K562 (cell line): ENCODE data around the gene KCNF1.

ENCODE experiments used
- TEAD4 ChIP-seq, 2 experiments: sonication (generic) in 1 of 2; formaldehyde crosslinking in 1 of 2; IDR thresholded peaks; 2 replicates each; pipeline versions ENCODE4 v1.6.1 to v1.8.0; 2012 to 2022; ENCODE audit warnings: borderline replicate concordance in 1 of 2, inconsistent platforms in 1 of 2, low read length in 1 of 2, mild to moderate bottlenecking in 1 of 2, missing genetic modification reagents in 1 of 2
- ZNF140 ChIP-seq: fragments of 250-450 bp; sonication (Bioruptor Pico); IDR thresholded peaks from 2 replicates; pipeline ENCODE4 v1.8.0; 2021; ENCODE audit warnings: moderate library complexity, mild to moderate bottlenecking, inconsistent platforms
- ZNF24 ChIP-seq: fragments of 450-650 bp; IDR thresholded peaks from 2 replicates; pipeline ENCODE4 v1.6.1; 2016
- TF ChIP-seq, protein P1 (sequence below): fragments of 250-450 bp; sonication (Bioruptor Pico); IDR thresholded peaks from 2 replicates; pipeline ENCODE4 v1.4.0; 2020
- TF ChIP-seq, protein P2 (sequence below), 3 experiments: IDR thresholded peaks in 2 of 3; conservative IDR thresholded peaks in 1 of 3; 2 replicates each; pipeline ENCODE4 v1.5.1; 2011 to 2012; ENCODE audit warnings: low read length in 3 of 3, mild to moderate bottlenecking in 3 of 3, control low read depth in 2 of 3, improper control_type of control experiment in 1 of 3, inconsistent platforms in 1 of 3, low read depth in 1 of 3, mixed read lengths in 1 of 3, moderate library complexity in 1 of 3; ENCODE audit not compliant: insufficient read depth in 2 of 3
- TF ChIP-seq, protein P3 (sequence below): fragments of 450-650 bp; formaldehyde crosslinking; conservative IDR thresholded peaks from 2 replicates; pipeline ENCODE4 v1.4.0; 2022; ENCODE audit warnings: mild to moderate bottlenecking, missing genetic modification characterization

DNA sequence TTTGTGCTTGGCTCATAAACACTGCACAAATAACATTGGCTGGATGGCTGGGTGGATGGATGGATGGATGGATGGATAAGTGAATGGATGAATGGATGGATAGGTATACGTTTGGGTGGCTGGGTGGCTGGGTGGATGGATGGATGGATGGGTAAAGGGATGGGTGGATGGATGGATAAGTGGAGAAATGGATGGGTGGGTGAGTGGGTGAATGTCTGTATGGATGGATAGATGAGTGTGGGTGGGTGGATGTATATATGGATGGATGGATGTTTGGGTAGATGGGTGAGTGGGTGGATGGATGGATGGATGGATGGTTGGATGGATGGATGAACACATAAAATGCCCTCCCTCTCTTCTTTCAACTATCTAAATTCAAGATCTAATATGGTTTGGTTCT is 38.1 kb downstream of the KCNF1 start:
- TF ChIP-seq, protein P1, sequence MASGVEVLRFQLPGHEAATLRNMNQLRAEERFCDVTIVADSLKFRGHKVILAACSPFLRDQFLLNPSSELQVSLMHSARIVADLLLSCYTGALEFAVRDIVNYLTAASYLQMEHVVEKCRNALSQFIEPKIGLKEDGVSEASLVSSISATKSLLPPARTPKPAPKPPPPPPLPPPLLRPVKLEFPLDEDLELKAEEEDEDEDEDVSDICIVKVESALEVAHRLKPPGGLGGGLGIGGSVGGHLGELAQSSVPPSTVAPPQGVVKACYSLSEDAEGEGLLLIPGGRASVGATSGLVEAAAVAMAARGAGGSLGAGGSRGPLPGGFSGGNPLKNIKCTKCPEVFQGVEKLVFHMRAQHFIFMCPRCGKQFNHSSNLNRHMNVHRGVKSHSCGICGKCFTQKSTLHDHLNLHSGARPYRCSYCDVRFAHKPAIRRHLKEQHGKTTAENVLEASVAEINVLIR (CRISPR knock-in tag) = no peak
- TF ChIP-seq, protein P2, sequence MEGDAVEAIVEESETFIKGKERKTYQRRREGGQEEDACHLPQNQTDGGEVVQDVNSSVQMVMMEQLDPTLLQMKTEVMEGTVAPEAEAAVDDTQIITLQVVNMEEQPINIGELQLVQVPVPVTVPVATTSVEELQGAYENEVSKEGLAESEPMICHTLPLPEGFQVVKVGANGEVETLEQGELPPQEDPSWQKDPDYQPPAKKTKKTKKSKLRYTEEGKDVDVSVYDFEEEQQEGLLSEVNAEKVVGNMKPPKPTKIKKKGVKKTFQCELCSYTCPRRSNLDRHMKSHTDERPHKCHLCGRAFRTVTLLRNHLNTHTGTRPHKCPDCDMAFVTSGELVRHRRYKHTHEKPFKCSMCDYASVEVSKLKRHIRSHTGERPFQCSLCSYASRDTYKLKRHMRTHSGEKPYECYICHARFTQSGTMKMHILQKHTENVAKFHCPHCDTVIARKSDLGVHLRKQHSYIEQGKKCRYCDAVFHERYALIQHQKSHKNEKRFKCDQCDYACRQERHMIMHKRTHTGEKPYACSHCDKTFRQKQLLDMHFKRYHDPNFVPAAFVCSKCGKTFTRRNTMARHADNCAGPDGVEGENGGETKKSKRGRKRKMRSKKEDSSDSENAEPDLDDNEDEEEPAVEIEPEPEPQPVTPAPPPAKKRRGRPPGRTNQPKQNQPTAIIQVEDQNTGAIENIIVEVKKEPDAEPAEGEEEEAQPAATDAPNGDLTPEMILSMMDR (IDR thresholded peaks at IDR 0.05 in 2 of 3, conservative IDR thresholded peaks at IDR 0.05 in 1 of 3; ENCODE audit: insufficient read depth in 2 of 3, low read depth in 1 of 3, low read length in 3 of 3) = no peak
- no peak for TF ChIP-seq ZNF24
- TF ChIP-seq TEAD4 (IDR thresholded peaks at IDR 0.05; ENCODE audit: low read length) = no peak
- TF ChIP-seq TEAD4 (CRISPR knock-in tag; IDR thresholded peaks at IDR 0.05; ENCODE audit: borderline replicate concordance) = no peak
- TF ChIP-seq, protein P3, sequence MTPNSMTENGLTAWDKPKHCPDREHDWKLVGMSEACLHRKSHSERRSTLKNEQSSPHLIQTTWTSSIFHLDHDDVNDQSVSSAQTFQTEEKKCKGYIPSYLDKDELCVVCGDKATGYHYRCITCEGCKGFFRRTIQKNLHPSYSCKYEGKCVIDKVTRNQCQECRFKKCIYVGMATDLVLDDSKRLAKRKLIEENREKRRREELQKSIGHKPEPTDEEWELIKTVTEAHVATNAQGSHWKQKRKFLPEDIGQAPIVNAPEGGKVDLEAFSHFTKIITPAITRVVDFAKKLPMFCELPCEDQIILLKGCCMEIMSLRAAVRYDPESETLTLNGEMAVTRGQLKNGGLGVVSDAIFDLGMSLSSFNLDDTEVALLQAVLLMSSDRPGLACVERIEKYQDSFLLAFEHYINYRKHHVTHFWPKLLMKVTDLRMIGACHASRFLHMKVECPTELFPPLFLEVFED (CRISPR knock-in tag) = no peak
- TF ChIP-seq ZNF140 (CRISPR knock-in tag) = no peak
